CD14-positive monocyte (primary cell): Measurements from ENCODE around the gene EPGN. TPM values are rescaled to one million over a fixed set of nuclear protein-coding genes. Genes with fewer than 3 reads are reported as not detected.

Source experiments
- DNase-seq, 3 donors: peaks; one replicate each; pipeline ENCODE4 v3.0.0-alpha.2; 2011 to 2022
- H2AFZ ChIP-seq: 2 replicates; pipeline ENCODE4 v1.6.0; 2012; ENCODE audit warnings: mild to moderate bottlenecking, low read depth, low read length, inconsistent platforms; ENCODE audit not compliant: insufficient read depth, poor library complexity, severe bottlenecking
- H3K27ac ChIP-seq, 2 donors: 1 replicate in 1 of 2; 2 replicates in 1 of 2; pipeline ENCODE4 v1.5.1; 2012 to 2013; ENCODE audit warnings: low read length in 2 of 2, control low read depth in 1 of 2, inconsistent platforms in 1 of 2, low read depth in 1 of 2, mild to moderate bottlenecking in 1 of 2
- H3K27me3 ChIP-seq, 2 donors: one replicate each; pipeline versions ENCODE4 v1.6.0 to v1.6.1; 2011 to 2013; ENCODE audit warnings: low read length in 2 of 2; ENCODE audit not compliant: control insufficient read depth in 2 of 2, insufficient read depth in 2 of 2
- H3K36me3 ChIP-seq, 2 donors: replicated peaks in 1 of 2; 1 replicate in 1 of 2; 2 replicates in 1 of 2; pipeline versions ENCODE4 v1.5.1 to v1.6.1; 2012 to 2013; ENCODE audit warnings: low read length in 2 of 2, control low read depth in 1 of 2, inconsistent platforms in 1 of 2, mild to moderate bottlenecking in 1 of 2; ENCODE audit not compliant: insufficient read depth in 2 of 2, control insufficient read depth in 1 of 2
- H3K4me1 ChIP-seq, 2 donors: 1 replicate in 1 of 2; 2 replicates in 1 of 2; pipeline versions ENCODE4 v1.5.1 to v1.6.1; 2012 to 2013; ENCODE audit warnings: low read length in 2 of 2, control low read depth in 1 of 2, inconsistent platforms in 1 of 2, mild to moderate bottlenecking in 1 of 2, moderate library complexity in 1 of 2; ENCODE audit not compliant: insufficient read depth in 2 of 2, control insufficient read depth in 1 of 2
- H3K4me2 ChIP-seq: replicated peaks from 2 replicates; pipeline ENCODE3; 2012; ENCODE audit warnings: low read length, moderate library complexity, mild to moderate bottlenecking; ENCODE audit not compliant: poor library complexity, severe bottlenecking; ENCODE audit errors: extremely low read depth
- H3K4me3 ChIP-seq, 3 experiments: fragments of 200-600 bp in 1 of 3; sonication (generic) in 1 of 3; replicated peaks in 1 of 3; 1 replicate in 2 of 3; 2 replicates in 1 of 3; pipeline ENCODE4 v1.5.1; 2011 to 2013; ENCODE audit warnings: low read length in 3 of 3, mild to moderate bottlenecking in 3 of 3, control low read depth in 2 of 3, low read depth in 2 of 3, inconsistent platforms in 1 of 3, moderate library complexity in 1 of 3
- H3K79me2 ChIP-seq: 2 replicates; pipeline ENCODE4 v1.6.0; 2012; ENCODE audit warnings: mild to moderate bottlenecking, control low read depth, inconsistent platforms, low read length, moderate library complexity; ENCODE audit not compliant: insufficient read depth
- H3K9ac ChIP-seq: 2 replicates; pipeline ENCODE4 v1.6.0; 2017; ENCODE audit warnings: low read length, mild to moderate bottlenecking; ENCODE audit not compliant: insufficient read depth, poor library complexity, severe bottlenecking
- H3K9me3 ChIP-seq, 2 donors: replicated peaks in 1 of 2; 1 replicate in 1 of 2; 2 replicates in 1 of 2; pipeline versions ENCODE4 v1.5.1 to v1.6.1; 2012 to 2013; ENCODE audit warnings: low read length in 2 of 2, control low read depth in 1 of 2; ENCODE audit not compliant: control insufficient read depth in 1 of 2, insufficient read depth in 1 of 2
- H4K20me1 ChIP-seq: 2 replicates; pipeline ENCODE4 v1.6.0; 2012; ENCODE audit warnings: mild to moderate bottlenecking, low read length, control low read depth, moderate library complexity; ENCODE audit not compliant: insufficient read depth
- H3K27ac Mint-ChIP-seq, 7 donors: one replicate each; pipeline ENCODE4 v1.8.0; 2020; ENCODE audit warnings: mild to moderate bottlenecking in 7 of 7, mixed read lengths in 7 of 7, moderate library complexity in 6 of 7, inconsistent platforms in 2 of 7
- H3K27me3 Mint-ChIP-seq, 3 donors: one replicate each; pipeline ENCODE4 v1.8.0; 2021 to 2022; ENCODE audit warnings: low read depth in 3 of 3, mild to moderate bottlenecking in 3 of 3, mixed read lengths in 3 of 3, moderate library complexity in 3 of 3, inconsistent platforms in 1 of 3
- H3K36me3 Mint-ChIP-seq, 2 donors: one replicate each; pipeline ENCODE4 v1.8.0; 2020; ENCODE audit warnings: mixed read lengths in 2 of 2, inconsistent platforms in 1 of 2, mild to moderate bottlenecking in 1 of 2
- H3K4me1 Mint-ChIP-seq: one replicate; pipeline ENCODE4 v1.8.0; 2020; ENCODE audit warnings: mild to moderate bottlenecking, mixed read lengths
- H3K4me3 Mint-ChIP-seq, 2 donors: one replicate each; pipeline ENCODE4 v1.8.0; 2020; ENCODE audit warnings: mild to moderate bottlenecking in 2 of 2, mixed read lengths in 2 of 2, moderate library complexity in 1 of 2
- H3K9me3 Mint-ChIP-seq, 7 donors: one replicate each; pipeline ENCODE4 v1.8.0; 2020 to 2022; ENCODE audit warnings: mixed read lengths in 7 of 7, mild to moderate bottlenecking in 6 of 7, moderate library complexity in 6 of 7, inconsistent platforms in 2 of 7
- WGBS: methylation state at CpG from one replicate; pipeline ENCODE4 v1.1.5; 2013; ENCODE audit warnings: missing lambda C conversion rate; ENCODE audit not compliant: insufficient coverage; 5-methylcytosine and 5-hydroxymethylcytosine counted together
- intact Hi-C, 2 donors: fragments of 100-400 bp; cut with micrococcal nuclease; formaldehyde crosslinking; loops; one replicate each; pipeline versions ENCODE4 v1.15.0 to v1.15.1; 2023
- polyA plus RNA-seq, 3 donors: library from polyadenylated mRNA; depleted of rRNA in 1 of 3; unstranded in 2 of 3; stranded (reverse) in 1 of 3; fragments of 300-500 nt in 2 of 3; fragments of >200 nt in 1 of 3; fragmentation: Illumina TruSeq in 2 of 3; gene quantifications; 1 replicate in 2 of 3; 2 replicates in 1 of 3; pipeline ENCODE4 v1.2.3, GENCODE V29; 2012 to 2021
- TF ChIP-seq, protein P1 (sequence below): fragments of 200-600 bp; IDR thresholded peaks from one replicate; pipeline ENCODE4 v1.8.0; 2022; ENCODE audit warnings: antibody characterized with exemption, mild to moderate bottlenecking

The EPGN gene
- polyA plus RNA-seq, 3 donors: not detected

- peaks cover 9% of the 10 kb centered on the region for H3K4me1 Mint-ChIP-seq
- H3K27me3 ChIP-seq: no peaks in the 10 kb centered on the region
- no peaks in the 10 kb centered on the region for H3K36me3 ChIP-seq
- H3K36me3 Mint-ChIP-seq: peaks cover 0 to 3% of the 10 kb centered on the region in 2 donors
- no peak overlapping the region for H3K4me2 ChIP-seq
- H3K27me3 Mint-ChIP-seq: no peaks in the 10 kb centered on the region
- TF ChIP-seq, protein P1, sequence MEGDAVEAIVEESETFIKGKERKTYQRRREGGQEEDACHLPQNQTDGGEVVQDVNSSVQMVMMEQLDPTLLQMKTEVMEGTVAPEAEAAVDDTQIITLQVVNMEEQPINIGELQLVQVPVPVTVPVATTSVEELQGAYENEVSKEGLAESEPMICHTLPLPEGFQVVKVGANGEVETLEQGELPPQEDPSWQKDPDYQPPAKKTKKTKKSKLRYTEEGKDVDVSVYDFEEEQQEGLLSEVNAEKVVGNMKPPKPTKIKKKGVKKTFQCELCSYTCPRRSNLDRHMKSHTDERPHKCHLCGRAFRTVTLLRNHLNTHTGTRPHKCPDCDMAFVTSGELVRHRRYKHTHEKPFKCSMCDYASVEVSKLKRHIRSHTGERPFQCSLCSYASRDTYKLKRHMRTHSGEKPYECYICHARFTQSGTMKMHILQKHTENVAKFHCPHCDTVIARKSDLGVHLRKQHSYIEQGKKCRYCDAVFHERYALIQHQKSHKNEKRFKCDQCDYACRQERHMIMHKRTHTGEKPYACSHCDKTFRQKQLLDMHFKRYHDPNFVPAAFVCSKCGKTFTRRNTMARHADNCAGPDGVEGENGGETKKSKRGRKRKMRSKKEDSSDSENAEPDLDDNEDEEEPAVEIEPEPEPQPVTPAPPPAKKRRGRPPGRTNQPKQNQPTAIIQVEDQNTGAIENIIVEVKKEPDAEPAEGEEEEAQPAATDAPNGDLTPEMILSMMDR: no peak
- H3K27ac Mint-ChIP-seq: no peak overlapping the region
- no peak overlapping the region for H3K27ac ChIP-seq
- no peak overlapping the region for H2AFZ ChIP-seq
- H3K9ac ChIP-seq: no peak overlapping the region
- no peaks in the 10 kb centered on the region for H3K9me3 ChIP-seq
- H3K4me3 Mint-ChIP-seq: no peak overlapping the region
- intact Hi-C loops: no loop called here
- no peaks in the 10 kb centered on the region for H3K79me2 ChIP-seq
- no peaks in the 10 kb centered on the region for H3K9me3 Mint-ChIP-seq
- H3K4me1 ChIP-seq: peaks cover 0 to 5% of the 10 kb centered on the region in 2 donors
- no peak overlapping the region for H3K4me3 ChIP-seq
- DNase-seq: no peak
- H4K20me1 ChIP-seq: no peaks in the 10 kb centered on the region
These were observed 25.3 kb upstream of the EPGN start for GRCh38 chr4:74282926-74283325.

GRCh38 chr4:74283614-74284013 is 24.7 kb upstream of the EPGN start:
- no peaks in the 10 kb centered on the region for H4K20me1 ChIP-seq
- H3K27me3 Mint-ChIP-seq: no peaks in the 10 kb centered on the region
- H3K9me3 Mint-ChIP-seq: no peaks in the 10 kb centered on the region
- H3K9me3 ChIP-seq: no peaks in the 10 kb centered on the region
- no peak overlapping the region for H3K4me3 ChIP-seq
- no peak overlapping the region for H3K27ac ChIP-seq
- TF ChIP-seq, protein P1: no peak
- H2AFZ ChIP-seq: no peak overlapping the region
- H3K27ac Mint-ChIP-seq: peak overlapping the region in 1 of 7 donors; percentile 7
- H3K27me3 ChIP-seq: no peaks in the 10 kb centered on the region
- H3K4me1 Mint-ChIP-seq: peaks cover 9% of the 10 kb centered on the region
- H3K79me2 ChIP-seq: no peaks in the 10 kb centered on the region
- intact Hi-C loops: no loop called here
- no peak overlapping the region for H3K4me2 ChIP-seq
- H3K36me3 ChIP-seq: no peaks in the 10 kb centered on the region
- peaks cover 0 to 5% of the 10 kb centered on the region in 2 donors for H3K4me1 ChIP-seq
- no peak overlapping the region for H3K4me3 Mint-ChIP-seq
- no peaks in the 10 kb centered on the region for H3K36me3 Mint-ChIP-seq
- H3K9ac ChIP-seq: no peak overlapping the region
- DNase-seq: no peak
- no CpG with 5 or more reads among the region's 2 CpGs for WGBS
